Adrenal gland (tissue), 12 donors: Measurements from ENCODE around the gene PAQR7. TPM values are rescaled to one million over a fixed set of nuclear protein-coding genes. Genes with fewer than 3 reads are reported as not detected.

Experiments
- DNase-seq, 7 donors: peaks; one replicate each; pipeline ENCODE4 v3.0.0-alpha.2; 2019 to 2020
- H3K27ac ChIP-seq, 5 donors: fragments of 200-600 bp; sonication (generic) in 4 of 5; 1 replicate in 3 of 5; 2 replicates in 2 of 5; pipeline versions ENCODE4 v1.5.1 to v1.8.0; 2016 to 2020; ENCODE audit warnings: mild to moderate bottlenecking in 1 of 5
- H3K27me3 ChIP-seq: fragments of 200-600 bp; 2 replicates; pipeline ENCODE4 v1.8.0; 2021
- H3K36me3 ChIP-seq, 2 donors: fragments of 200-600 bp; replicated peaks in 1 of 2; 1 replicate in 1 of 2; 2 replicates in 1 of 2; pipeline versions ENCODE4 v1.5.1 to v1.8.0; 2018 to 2022
- H3K4me1 ChIP-seq, 2 donors: fragments of 200-600 bp; replicated peaks in 1 of 2; 1 replicate in 1 of 2; 2 replicates in 1 of 2; pipeline versions ENCODE4 v1.5.1 to v1.8.0; 2018 to 2021
- H3K4me3 ChIP-seq, 4 donors: fragments of 200-600 bp; sonication (generic) in 3 of 4; one replicate each; pipeline ENCODE4 v1.5.1; 2016 to 2018
- H3K9me3 ChIP-seq, 3 donors: fragments of 200-600 bp; sonication (generic) in 1 of 3; replicated peaks in 1 of 3; 1 replicate in 2 of 3; 2 replicates in 1 of 3; pipeline versions ENCODE4 v1.5.1 to v1.8.0; 2016 to 2021
- CTCF ChIP-seq, 6 experiments: fragments of 450-650 bp in 4 of 6; fragments of 200-600 bp in 2 of 6; sonication (generic) in 1 of 6; IDR thresholded peaks; 1 replicate in 5 of 6; 2 replicates in 1 of 6; pipeline versions ENCODE4 v1.5.1 to v1.8.0; 2016 to 2021; ENCODE audit warnings: antibody characterized with exemption in 6 of 6, mild to moderate bottlenecking in 2 of 6, moderate library complexity in 1 of 6
- POLR2A ChIP-seq, 2 donors: fragments of 450-650 bp; IDR thresholded peaks; one replicate each; pipeline ENCODE4 v1.6.1; 2017; ENCODE audit warnings: antibody characterized with exemption in 2 of 2, mild to moderate bottlenecking in 2 of 2, moderate library complexity in 1 of 2
- WGBS, 4 donors: extraction: QIAGEN DNeasy Blood & Tissue Kit in 2 of 4; methylation state at CpG; one replicate each; pipeline versions ENCODE4 v1.1.5 to v1.1.7; 2013 to 2017; 5-methylcytosine and 5-hydroxymethylcytosine counted together
- intact Hi-C, 2 donors: fragments of 100-400 bp; cut with DNase I; formaldehyde crosslinking; loops; one replicate each; pipeline versions ENCODE4 v1.14.1 to v1.15.0; 2022 to 2023
- polyA plus RNA-seq, 3 donors: library from polyadenylated mRNA; stranded (reverse); fragments of 200-250 nt in 2 of 3; fragments of 350-450 nt in 1 of 3; fragmentation: Illumina TruSeq in 1 of 3; extraction: RNeasy Lipid Tissue Mini Kit (QIAGEN cat#74804) in 1 of 3; gene quantifications; one replicate each; pipeline ENCODE4 v1.2.3, GENCODE V29; 2013 to 2014
- total RNA-seq, 9 donors: library from RNA; depleted of rRNA in 4 of 9; stranded (reverse); fragments of >200 nt in 4 of 9; fragments of 120-200 nt in 1 of 9; fragmentation: NEBNext Ultra II Directional in 1 of 9; extraction: Animal tissue kit (Norgen Biotek cat#: 25700) in 1 of 9; gene quantifications; one replicate each; pipeline versions ENCODE4 v1.1.0 to v1.2.4, GENCODE V29; 2013 to 2023
- donor health status: healthy with polysubstance abuse.
- donor health status: Bipolar disorder and iron deficiency.
- donor health status: DM: yes; HTN: yes; CAD: no.
- donor health status: DM: no; HTN: no; CAD: no.
- donor health status: DM: no; HTN: no; CAD: no.
- donor health status: DM: yes; HTN: yes; CAD: no.

Gene PAQR7
- total and polyA plus RNA-seq, 12 donors: 19.9 to 71.8 (median 34.0) TPM

GRCh38 chr1:25874209-25874608 lies 1.3 kb downstream of the PAQR7 start:
- Histone ChIP-seq H3K9me3 (no peaks in the 10 kb centered on the region), H3K36me3 (peaks cover 0 to 2% of the 10 kb centered on the region in 2 donors), H3K4me1 (peaks cover 56% of the 10 kb centered on the region in 2 donors), H3K27ac (peak overlapping the region in 4 of 5 donors; percentile 80 to 93 (median 86)), H3K27me3 (no peaks in the 10 kb centered on the region), H3K4me3 (peak overlapping the region in 2 of 4 donors; percentile 40 to 91)
- TF ChIP-seq POLR2A (IDR thresholded peaks at IDR 0.05): no peak
- TF ChIP-seq CTCF (IDR thresholded peaks at IDR 0.05): no peak
- 49 to 65% (median 57%) methylated on average over 3 of the region's 3 CpGs for WGBS, 4 donors
- DNase-seq: no peak
- intact Hi-C loops: loop anchor here in 1 of 2 donors (5.0 kb wide), 1 partner anchor 52 kb away; no protein-coding TSS in a partner anchor

- no peak for TF ChIP-seq POLR2A (IDR thresholded peaks at IDR 0.05)
- TF ChIP-seq CTCF (IDR thresholded peaks at IDR 0.05): no peak
- DNase-seq: peak in 3 of 7 donors; percentile 45 to 54 (median 46)
- H3K4me3 ChIP-seq: no peak overlapping the region
- H3K4me1 ChIP-seq: peaks cover 53 to 56% of the 10 kb centered on the region in 2 donors
- no peaks in the 10 kb centered on the region for H3K9me3 ChIP-seq
- H3K36me3 ChIP-seq: peaks cover 0 to 5% of the 10 kb centered on the region in 2 donors
- intact Hi-C loops: loop anchor here in 1 of 2 donors (5.0 kb wide), 1 partner anchor 51 kb away; no protein-coding TSS in a partner anchor
- H3K27me3 ChIP-seq: no peaks in the 10 kb centered on the region
- H3K27ac ChIP-seq: peak overlapping the region in 3 of 5 donors; percentile 57 to 85 (median 74)
- 60 to 89% (median 72%) methylated on average over 3 of the region's 3 CpGs for WGBS, 4 donors
Measured at GRCh38 chr1:25873120-25873519, 2.4 kb downstream of the PAQR7 start.

- intact Hi-C loops: loop anchor here in 1 of 2 donors (5.0 kb wide), 1 partner anchor 50 kb away; no protein-coding TSS in a partner anchor
- Histone ChIP-seq H3K9me3 (no peaks in the 10 kb centered on the region), H3K27ac (peak overlapping the region in 4 of 5 donors; percentile 34 to 85 (median 66)), H3K4me3 (no peak overlapping the region), H3K4me1 (peaks cover 53 to 56% of the 10 kb centered on the region in 2 donors), H3K36me3 (peaks cover 0 to 5% of the 10 kb centered on the region in 2 donors), H3K27me3 (no peaks in the 10 kb centered on the region)
- DNase-seq: no peak
- TF ChIP-seq CTCF (IDR thresholded peaks at IDR 0.05) (no peak), POLR2A (IDR thresholded peaks at IDR 0.05) (no peak)
- WGBS, 4 donors: 37 to 48% (median 41%) methylated on average over 2 of the region's 2 CpGs
Measured at GRCh38 chr1:25872713-25873112, 2.8 kb downstream of the PAQR7 start.

GRCh38 chr1:25871704-25872494 lies 3.6 kb downstream of the PAQR7 start:
- Histone ChIP-seq H3K9me3 (no peaks in the 10 kb centered on the region), H3K27ac (peak overlapping the region in 4 of 5 donors; percentile 37 to 85 (median 59)), H3K4me1 (peaks cover 53 to 56% of the 10 kb centered on the region in 2 donors), H3K4me3 (no peak overlapping the region), H3K27me3 (no peaks in the 10 kb centered on the region), H3K36me3 (peaks cover 0 to 5% of the 10 kb centered on the region in 2 donors)
- intact Hi-C loops: loop anchor here in 1 of 2 donors (5.0 kb wide), 1 partner anchor 50 kb away; no protein-coding TSS in a partner anchor
- peak; percentile 80 to 94 (median 91) for DNase-seq
- 38 to 54% (median 48%) methylated on average over 8 to 9 of the region's 9 CpGs for WGBS, 4 donors
- peak in 1 of 2 donors; percentile 55 for TF ChIP-seq POLR2A (IDR thresholded peaks at IDR 0.05)
- TF ChIP-seq CTCF (IDR thresholded peaks at IDR 0.05): no peak
